WERI-Rb-1 (cell line): ENCODE data around the gene ITPK1.

ENCODE experiments used
- DNase-seq: peaks from one replicate; pipeline ENCODE4 v3.0.0-alpha.2; 2020
- H3K27ac ChIP-seq: fragments of 250-450 bp; sonication (Bioruptor Pico); 2 replicates; pipeline ENCODE4 v1.5.1; 2020; ENCODE audit warnings: mild to moderate bottlenecking, moderate library complexity
- H3K27me3 ChIP-seq: fragments of 250-450 bp; sonication (Bioruptor Pico); 2 replicates; pipeline ENCODE4 v1.5.1; 2021; ENCODE audit warnings: mild to moderate bottlenecking, low read depth, moderate library complexity; ENCODE audit not compliant: insufficient read depth, severe bottlenecking
- H3K36me3 ChIP-seq: fragments of 250-450 bp; sonication (Bioruptor Pico); 2 replicates; pipeline ENCODE4 v1.5.1; 2020; ENCODE audit warnings: mild to moderate bottlenecking, moderate library complexity
- H3K4me3 ChIP-seq: 2 replicates; pipeline ENCODE4 v1.5.1; 2011; ENCODE audit warnings: low read depth, mild to moderate bottlenecking, control low read depth, low read length
- H3K9me3 ChIP-seq: fragments of 250-450 bp; sonication (Bioruptor Pico); 2 replicates; pipeline ENCODE4 v1.5.1; 2021; ENCODE audit warnings: mild to moderate bottlenecking, moderate library complexity; ENCODE audit not compliant: severe bottlenecking
- CTCF ChIP-seq: IDR thresholded peaks from 2 replicates; pipeline ENCODE4 v1.5.1; 2011; ENCODE audit warnings: low read depth, mild to moderate bottlenecking, control low read depth, inconsistent platforms, low read length

The ITPK1 gene

GRCh38 chr14:92946847-92947545 is 168.7 kb downstream of the ITPK1 start:
- peaks cover 8% of the 10 kb centered on the region for H3K36me3 ChIP-seq

GRCh38 chr14:92945959-92946846 is 169.5 kb downstream of the ITPK1 start:
- H3K9me3 ChIP-seq: no peaks in the 10 kb centered on the region
- no peak overlapping the region for H3K27ac ChIP-seq
- H3K36me3 ChIP-seq: peaks cover 8% of the 10 kb centered on the region
- no peak for DNase-seq
- no peaks in the 10 kb centered on the region for H3K27me3 ChIP-seq
- no peak overlapping the region for H3K4me3 ChIP-seq
- TF ChIP-seq CTCF: no peak

More at GRCh38 chr14:92946847-92947545, 168.7 kb downstream of the ITPK1 start:
- no peak for DNase-seq
- Histone ChIP-seq H3K9me3 (no peaks in the 10 kb centered on the region), H3K4me3 (no peak overlapping the region), H3K27me3 (no peaks in the 10 kb centered on the region), H3K27ac (no peak overlapping the region)
- no peak for TF ChIP-seq CTCF

GRCh38 chr14:92945544-92945943 is 170.2 kb downstream of the ITPK1 start:
- TF ChIP-seq CTCF: no peak
- Histone ChIP-seq H3K4me3 (no peak overlapping the region), H3K9me3 (no peaks in the 10 kb centered on the region), H3K27ac (no peak overlapping the region), H3K36me3 (peaks cover 8% of the 10 kb centered on the region), H3K27me3 (no peaks in the 10 kb centered on the region)
- no peak for DNase-seq

- no peak for TF ChIP-seq CTCF
- no peak for DNase-seq
- H3K36me3 ChIP-seq: peaks cover 8% of the 10 kb centered on the region
- no peaks in the 10 kb centered on the region for H3K27me3 ChIP-seq
- no peak overlapping the region for H3K4me3 ChIP-seq
- no peak overlapping the region for H3K27ac ChIP-seq
- H3K9me3 ChIP-seq: no peaks in the 10 kb centered on the region
These were observed 170.7 kb downstream of the ITPK1 start for GRCh38 chr14:92944976-92945375.

GRCh38 chr14:92943855-92944570 is 171.7 kb downstream of the ITPK1 start:
- Histone ChIP-seq H3K9me3 (no peaks in the 10 kb centered on the region), H3K27ac (no peak overlapping the region), H3K36me3 (peaks cover 8% of the 10 kb centered on the region), H3K4me3 (no peak overlapping the region), H3K27me3 (no peaks in the 10 kb centered on the region)
- no peak for TF ChIP-seq CTCF
- DNase-seq: no peak
